Left hindlimb (tissue), 1 donor: ENCODE data around the gene TFF2.

Source experiments
- DNase-seq: peaks from one replicate; pipeline ENCODE4 v3.0.0-alpha.2; 2018

TFF2 gene

GRCh38 chr21:42350927-42351426, at the start of gene TFF2:
TSS of gene TFF2 (minus strand) at chr21:42350994. CDS start at chr21:42350957, 37 bp downstream.
- no peak for DNase-seq

- DNase-seq = no peak
Measured at GRCh38 chr21:42400525-42400924, 49.7 kb upstream of the TFF2 start.

- no peak for DNase-seq
Measured at GRCh38 chr21:42398436-42399028, 47.7 kb upstream of the TFF2 start.

- no peak for DNase-seq
Measured at GRCh38 chr21:42397746-42398394, 47.1 kb upstream of the TFF2 start.

GRCh38 chr21:42396799-42397745, 46.3 kb upstream of the TFF2 start:
- DNase-seq = no peak

- no peak for DNase-seq
Measured at GRCh38 chr21:42395905-42396651, 45.3 kb upstream of the TFF2 start, which contains the start of gene TMPRSS3. TSS of gene TMPRSS3 (minus strand) at chr21:42396052. CDS start at chr21:42395417, 635 bp downstream.

- DNase-seq = no peak
Measured at GRCh38 chr21:42395302-42395701, 44.5 kb upstream of the TFF2 start.

GRCh38 chr21:42393443-42393950, 42.7 kb upstream of the TFF2 start:
- no peak for DNase-seq

GRCh38 chr21:42392731-42393442, 42.1 kb upstream of the TFF2 start:
- no peak for DNase-seq

- DNase-seq = no peak
Measured at GRCh38 chr21:42391297-42391696, 40.5 kb upstream of the TFF2 start.

GRCh38 chr21:42390696-42391095, 39.9 kb upstream of the TFF2 start:
- no peak for DNase-seq

- no peak for DNase-seq
Measured at GRCh38 chr21:42390193-42390592, 39.4 kb upstream of the TFF2 start.

GRCh38 chr21:42389449-42389835, 38.6 kb upstream of the TFF2 start:
- no peak for DNase-seq

- no peak for DNase-seq
Measured at GRCh38 chr21:42388740-42389448, 38.1 kb upstream of the TFF2 start.

- no peak for DNase-seq
Measured at GRCh38 chr21:42387843-42388340, 37.1 kb upstream of the TFF2 start.

- DNase-seq = no peak
Measured at GRCh38 chr21:42387164-42387563, 36.4 kb upstream of the TFF2 start.

- DNase-seq = no peak
Measured at GRCh38 chr21:42386034-42386591, 35.3 kb upstream of the TFF2 start.

- no peak for DNase-seq
Measured at GRCh38 chr21:42385619-42386018, 34.8 kb upstream of the TFF2 start.

GRCh38 chr21:42384989-42385388, 34.2 kb upstream of the TFF2 start:
- DNase-seq = no peak

- DNase-seq = no peak
Measured at GRCh38 chr21:42384156-42384945, 33.6 kb upstream of the TFF2 start.
